GM21529 (cell line): ENCODE results near the gene ZNF230.

Experiments
- ATAC-seq: cut with Tn5 transposase; IDR thresholded peaks from one replicate; pipeline ENCODE4 v1.9.1; 2021; ENCODE audit not compliant: unreplicated experiment

The ZNF230 gene

DNA sequence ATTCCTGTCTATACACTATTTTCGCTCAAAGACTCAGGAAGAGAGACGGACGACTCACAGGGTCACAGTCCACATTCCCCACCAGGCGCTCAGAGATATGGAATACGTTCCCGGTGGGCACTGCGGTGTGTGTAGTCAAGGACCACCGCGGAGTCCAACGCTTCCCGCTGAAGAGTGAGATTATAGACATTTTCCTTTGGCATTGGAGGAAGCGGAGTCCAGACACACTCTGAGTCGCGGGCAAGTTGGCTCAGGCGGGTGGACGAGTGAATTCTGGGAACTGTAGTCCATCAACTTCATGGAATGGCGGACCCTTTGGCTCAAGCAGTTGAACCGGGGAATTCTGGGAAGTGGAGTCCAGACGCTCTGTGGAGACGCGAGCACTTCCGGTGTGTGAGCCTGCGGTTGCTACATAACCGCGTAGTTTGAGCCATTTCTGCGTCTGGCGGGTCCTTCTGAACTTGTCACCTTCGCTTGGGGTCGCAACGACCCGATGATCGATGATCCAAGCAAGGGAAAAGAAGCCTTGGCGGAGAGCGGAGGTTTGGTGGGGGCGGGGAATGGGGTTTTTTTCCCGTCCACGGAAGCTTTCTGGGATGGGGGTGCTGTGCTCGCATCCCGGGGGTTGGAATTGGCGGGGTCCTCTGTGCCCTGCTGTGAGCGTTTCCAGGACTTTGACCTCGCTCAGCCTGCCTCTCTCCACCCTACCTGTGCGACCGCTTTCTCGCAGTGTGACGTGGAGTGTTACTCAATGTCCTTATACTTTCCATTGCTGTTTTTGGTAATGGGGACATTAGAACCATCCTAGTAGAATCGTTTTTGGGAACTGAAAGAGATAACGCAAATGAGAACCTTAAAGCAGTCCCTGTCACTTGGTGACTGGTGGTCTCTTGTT is at the start of gene ZNF230:
Gene ZNF230 (plus strand): TSS at position 392 of the 895 bp plus-strand sequence. CDS start 4,122 bp downstream, outside the sequence.
- ATAC-seq, result peak; percentile 89

DNA sequence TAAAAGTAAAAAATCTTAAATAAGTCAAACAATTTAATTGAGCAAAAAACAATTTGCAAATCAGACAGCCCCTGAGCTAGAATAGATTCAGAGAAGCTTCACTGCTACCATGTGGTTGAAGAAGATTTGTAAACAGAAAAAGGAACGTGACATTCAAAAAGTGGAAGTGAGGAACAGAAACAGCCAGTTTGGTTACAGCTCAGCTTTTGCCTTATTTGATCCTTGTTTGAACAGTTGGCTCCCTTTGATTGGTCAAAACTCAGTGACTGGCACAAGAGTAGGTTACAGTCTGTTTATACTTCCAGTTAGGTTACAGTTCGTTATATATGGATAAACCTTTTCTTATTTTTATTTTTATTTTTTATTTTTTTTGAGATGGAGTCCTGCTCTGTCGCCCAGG is 45.9 kb upstream of the ZNF230 start:
- ATAC-seq, result no peak

DNA sequence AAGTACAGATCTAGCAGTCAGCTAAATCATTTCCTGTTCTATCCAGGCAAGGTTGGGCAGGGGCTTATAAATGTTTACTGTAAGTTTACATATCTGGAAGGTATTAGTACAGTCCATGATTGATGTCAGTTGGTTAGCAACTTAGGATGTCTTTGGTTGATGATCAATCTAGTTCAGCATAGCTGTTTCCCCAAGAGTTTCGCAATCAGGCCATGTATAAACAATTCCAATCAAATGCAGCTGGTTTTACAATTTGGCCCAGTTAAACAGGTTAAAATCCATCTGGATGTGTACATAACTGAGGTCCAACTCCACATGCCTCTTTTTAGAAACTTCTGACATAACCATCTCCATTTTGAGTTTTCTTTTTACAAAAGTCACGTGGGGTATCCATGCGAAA is 44.9 kb upstream of the ZNF230 start:
- ATAC-seq, result no peak

DNA sequence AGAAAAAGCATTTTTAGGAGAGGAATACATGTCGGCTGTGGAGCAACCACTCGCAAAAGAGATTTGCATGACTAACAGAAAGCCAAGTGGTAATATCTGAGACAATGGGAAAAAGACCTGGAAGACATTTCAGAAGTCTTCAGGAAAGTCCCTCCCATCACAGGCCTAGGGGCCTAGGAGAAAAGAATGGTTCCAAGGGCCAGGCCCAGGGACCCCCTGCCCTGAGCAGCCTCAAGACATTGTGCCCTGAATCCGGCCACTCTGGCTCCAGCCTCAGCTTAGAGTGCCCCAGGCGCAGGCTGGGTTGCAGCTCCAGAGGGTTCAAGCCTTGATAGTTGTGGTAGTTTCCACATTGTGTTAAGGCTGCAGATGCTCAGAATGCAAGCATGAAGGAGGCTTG is 42.3 kb upstream of the ZNF230 start:
- no peak for ATAC-seq

DNA sequence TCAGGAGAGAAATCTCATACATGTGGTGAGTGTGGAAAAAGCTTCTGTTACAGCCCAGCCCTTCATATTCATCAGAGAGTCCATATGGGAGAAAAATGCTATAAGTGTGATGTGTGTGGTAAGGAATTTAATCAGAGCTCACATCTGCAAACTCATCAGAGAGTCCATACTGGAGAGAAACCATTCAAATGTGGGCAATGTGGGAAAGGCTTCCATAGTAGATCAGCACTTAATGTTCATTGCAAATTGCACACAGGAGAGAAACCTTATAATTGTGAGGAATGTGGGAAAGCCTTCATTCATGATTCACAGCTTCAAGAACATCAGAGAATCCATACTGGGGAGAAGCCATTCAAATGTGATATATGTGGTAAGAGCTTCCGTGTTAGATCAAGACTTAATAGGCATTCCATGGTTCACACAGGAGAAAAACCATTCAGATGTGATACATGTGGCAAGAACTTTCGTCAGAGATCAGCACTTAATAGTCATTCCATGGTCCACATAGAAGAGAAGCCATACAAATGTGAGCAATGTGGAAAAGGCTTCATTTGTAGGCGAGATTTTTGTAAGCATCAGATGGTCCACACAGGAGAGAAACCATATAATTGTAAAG is 36.6 kb upstream of the ZNF230 start:
- ATAC-seq, result no peak

DNA sequence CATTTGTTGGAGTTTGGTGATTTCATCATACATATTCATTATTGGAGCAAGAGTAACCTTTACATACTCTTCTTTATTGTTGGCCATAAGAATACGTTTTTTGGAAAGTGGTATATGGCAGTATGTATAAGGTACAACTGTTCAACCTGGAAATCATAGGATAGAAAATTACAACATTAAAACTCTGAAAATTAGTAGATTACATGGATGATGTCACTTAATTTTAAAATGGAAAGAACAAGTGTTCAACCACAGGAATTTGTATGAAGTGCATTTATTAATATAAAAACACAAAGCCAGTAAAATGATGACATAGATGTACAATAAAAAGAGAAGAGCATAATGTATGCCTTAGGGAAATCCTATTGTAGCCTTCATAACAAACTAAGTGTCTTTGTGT is 26.0 kb upstream of the ZNF230 start:
- ATAC-seq, result no peak

DNA sequence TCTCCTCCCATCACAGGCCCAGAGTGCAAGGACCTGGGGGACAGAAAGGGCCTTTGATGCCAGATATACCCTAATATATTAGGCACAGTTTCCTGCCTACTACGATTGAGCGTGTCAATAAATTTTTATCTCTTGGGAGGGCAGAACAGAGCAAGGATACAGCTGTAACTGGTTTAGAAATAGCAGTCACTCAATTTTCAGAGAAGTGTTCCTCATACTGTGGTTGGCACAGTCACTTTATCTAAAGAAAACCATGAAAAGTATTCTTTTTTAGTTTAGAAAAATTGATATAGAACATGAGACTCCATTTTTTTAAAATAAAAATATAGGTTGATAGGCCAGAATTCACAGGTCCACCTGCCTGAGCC is 19.2 kb upstream of the ZNF230 start:
- no peak for ATAC-seq

DNA sequence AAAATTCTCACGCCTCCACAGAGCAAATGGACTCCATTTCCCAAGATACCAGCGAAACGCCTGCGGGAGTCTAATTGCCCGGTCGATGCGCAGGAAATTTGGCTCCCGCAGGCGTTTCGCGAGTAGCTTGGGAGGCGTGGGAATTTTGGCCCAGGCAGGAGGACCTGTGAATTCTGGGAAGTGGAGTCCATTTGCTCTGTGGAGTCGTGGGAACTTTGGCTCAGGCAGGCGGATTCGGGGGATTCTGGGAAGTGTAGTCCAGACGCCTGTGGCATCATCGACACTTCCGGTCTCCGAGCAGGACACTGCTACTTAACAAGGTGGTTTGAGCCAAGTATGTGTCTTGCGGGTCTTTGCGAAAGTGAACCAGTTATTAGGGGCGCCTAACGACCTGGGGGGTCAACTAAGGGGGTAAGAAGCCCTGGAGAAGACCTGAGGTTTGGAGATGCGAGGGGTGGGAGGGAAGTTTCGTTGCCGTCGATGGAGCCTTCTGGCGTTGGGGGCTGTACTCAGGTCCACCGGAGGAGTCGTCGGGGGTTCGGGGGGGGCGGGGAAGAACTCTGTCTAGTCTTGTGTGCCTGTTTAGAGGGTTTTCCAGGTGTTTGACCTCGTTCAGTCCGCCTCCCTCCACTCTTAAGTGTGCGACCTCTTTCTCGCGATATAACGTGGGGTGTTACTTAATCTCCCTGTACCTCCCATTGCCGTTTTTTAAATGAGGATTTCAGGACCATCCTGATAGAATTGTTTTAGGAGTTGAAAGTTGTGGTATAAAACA is 18.7 kb upstream of the ZNF230 start, which contains the start of gene ZNF155:
Gene ZNF155 (plus strand): TSS at position 277 of the 775 bp plus-strand sequence. CDS start 4,356 bp downstream, outside the sequence.
- ATAC-seq, result peak; percentile 74

DNA sequence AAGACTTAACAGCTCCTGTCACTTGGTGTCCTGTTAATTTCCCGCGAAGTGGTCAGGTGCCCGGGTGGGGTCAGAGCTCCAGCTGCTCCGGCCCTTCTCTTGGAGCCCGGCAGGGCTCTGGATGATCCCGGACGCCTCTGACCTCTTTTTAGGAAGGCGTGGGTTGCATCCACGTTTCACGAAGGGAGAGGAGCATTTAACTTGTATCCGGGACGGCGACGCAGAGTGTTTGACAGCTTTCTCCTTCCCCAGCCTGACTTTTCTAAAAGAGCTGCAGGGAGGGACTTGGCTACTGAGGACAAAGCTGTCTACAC is 18.1 kb upstream of the ZNF230 start:
- ATAC-seq, result peak; percentile 24

DNA sequence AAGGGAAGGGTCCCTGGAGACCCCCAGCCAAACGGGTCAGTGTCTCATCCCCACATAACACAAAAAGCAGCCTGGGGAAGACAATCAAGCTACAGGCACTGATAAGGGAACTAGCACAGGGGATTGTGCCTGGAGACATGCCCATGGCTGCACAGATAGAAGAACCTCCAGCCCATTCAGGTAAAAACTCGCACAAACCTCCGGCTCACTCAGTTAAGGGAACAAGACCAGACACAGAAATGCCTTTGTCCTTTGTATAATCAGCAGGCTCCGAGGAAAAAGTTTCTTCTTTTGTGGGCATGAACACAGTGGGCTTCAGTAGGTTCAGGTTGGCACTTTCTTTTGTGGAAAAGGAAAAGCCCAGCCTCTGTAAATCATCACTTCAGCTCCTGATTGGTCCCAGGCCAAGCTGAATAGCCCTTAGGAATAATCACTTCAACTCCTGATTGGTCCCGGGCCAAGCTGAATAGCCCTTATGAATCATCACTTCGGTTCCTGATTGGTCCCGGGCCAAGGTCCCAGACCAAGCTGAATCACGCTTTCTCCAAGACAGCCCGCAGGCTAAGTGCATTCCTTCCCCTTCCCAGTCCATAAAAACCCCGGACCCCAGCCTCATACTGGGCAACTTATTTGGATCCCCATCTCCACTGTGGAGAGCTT is 5.0 kb upstream of the ZNF230 start:
- ATAC-seq, result no peak

DNA sequence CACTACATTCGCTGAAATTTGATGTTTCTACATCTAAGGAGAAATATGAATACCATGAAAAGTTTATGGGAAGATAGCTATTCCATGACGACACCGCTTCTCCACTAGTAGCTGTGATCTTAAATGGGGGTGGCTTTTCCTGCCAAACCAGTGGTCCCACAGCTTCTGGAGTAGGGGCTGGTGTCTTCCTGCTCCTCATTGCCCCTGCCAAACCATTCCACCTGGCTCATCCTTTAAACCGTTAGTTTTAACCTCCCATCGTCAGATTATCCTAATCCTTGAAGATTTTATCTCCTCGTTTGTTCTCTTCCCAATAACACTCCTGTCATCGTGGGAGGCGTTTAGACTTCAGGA is 568 bp upstream of the ZNF230 start:
- ATAC-seq, result no peak

DNA sequence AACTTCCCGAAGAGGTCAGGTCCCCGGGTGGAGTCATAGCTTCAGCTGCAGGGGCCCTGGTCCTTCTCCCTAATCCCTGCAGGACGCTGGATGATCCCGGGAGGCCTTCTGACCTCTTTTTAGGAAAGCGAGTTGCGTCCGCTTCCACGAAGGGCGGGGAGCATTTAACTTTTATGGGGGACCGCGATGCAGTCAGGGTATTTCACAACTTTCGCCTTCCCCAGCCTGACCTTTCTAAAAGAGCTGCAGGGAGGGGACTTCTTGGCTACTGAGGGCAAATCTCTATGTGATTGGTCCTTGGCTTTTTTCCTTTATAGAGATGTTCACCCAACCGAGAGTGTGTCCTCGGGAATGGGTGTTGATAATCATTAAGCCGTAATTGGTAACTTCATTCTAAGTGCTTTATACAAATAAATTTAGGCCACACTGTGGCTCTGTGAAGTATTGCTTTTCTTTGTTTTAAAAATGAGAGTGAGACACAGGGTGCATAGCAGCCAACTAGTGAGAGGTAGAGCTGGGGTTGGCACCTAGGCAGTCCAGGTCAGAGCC is 778 bp downstream of the ZNF230 start:
- no peak for ATAC-seq

DNA sequence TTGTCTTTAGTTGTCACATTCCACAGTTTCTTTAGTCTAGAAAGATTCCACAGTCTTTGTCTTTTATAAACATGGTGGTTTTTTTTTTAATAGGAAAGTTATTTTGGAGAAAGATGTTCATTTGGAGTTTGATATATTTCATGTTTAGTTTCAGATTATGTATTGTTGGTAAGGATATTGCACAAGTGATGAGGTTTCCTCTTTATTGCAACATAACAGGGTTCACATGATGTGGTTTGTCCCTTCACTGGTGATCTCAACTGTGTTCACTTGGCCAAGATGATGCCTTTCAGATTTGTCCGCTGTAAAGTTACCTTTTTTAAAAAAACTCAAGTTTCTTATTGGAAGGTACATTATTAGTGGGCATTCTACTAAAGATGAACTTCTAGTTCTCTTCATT is 3.2 kb downstream of the ZNF230 start:
- ATAC-seq, result no peak

DNA sequence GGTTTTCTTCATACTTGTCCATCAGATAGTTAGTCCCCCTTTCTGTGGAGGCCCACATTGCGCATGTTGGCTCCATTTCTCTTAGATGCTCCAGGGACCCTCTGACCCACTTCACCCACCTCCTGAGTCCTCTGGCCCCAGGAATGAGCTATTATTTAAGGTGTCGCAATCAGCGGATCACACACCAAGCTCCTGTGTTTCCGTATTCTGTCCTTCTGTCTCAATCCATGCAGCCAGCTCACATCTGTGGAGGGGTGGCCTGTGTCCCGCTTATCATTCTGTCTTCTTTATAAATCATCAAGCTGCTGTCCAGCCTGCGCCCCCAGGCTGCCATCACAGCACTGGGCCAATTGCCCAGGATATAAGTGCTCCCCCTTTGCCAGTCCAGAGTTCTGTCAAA is 4.7 kb downstream of the ZNF230 start:
- no peak for ATAC-seq

DNA sequence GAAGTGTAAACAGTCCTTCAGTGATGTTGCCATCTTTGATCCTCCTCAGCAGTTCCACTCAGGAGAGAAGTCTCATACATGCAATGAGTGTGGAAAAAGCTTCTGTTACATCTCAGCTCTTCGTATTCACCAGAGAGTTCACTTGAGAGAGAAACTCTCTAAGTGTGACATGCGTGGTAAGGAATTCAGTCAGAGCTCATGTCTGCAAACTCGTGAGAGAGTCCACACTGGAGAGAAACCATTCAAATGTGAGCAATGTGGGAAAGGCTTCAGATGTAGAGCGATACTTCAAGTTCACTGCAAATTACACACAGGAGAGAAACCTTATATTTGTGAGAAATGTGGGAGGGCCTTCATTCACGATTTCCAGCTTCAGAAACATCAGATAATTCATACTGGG is 7.7 kb downstream of the ZNF230 start:
- ATAC-seq, result no peak

DNA sequence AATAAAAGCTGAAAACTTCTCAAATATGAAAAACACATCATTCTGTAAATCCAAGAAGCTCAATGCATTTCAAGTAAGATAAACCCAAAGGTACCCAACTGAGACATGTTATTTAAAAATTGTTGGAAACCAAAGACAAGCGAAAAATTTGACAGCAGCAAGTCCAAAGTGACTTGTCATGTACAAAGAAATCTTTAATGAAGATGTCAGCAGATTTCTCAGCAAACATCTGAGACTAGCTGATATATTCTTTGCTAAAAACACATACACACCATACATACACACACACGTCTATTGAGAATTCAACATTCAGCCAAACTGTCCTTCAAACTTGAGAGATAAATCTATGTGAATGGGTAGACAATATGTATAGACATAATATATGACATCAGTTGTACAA is 16.7 kb downstream of the ZNF230 start:
- no peak for ATAC-seq

DNA sequence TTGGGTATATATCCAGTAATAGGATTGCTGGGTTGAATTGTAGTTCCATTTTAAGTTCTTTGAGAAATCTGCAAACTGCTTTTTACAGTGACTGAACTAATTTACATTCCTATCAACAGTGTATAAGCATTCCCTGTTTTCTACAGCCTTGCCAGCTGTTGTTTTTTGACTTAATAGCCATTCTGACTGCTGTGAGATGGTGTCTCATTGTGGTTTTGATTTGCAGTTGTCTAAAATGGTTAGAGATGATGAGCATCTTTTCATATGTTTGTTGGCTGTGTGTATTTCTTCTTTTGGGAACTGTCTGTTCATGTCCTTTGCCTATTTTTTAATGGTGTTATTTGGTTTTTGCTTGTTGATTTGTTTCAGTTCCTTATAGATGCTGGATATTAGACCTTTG is 18.5 kb downstream of the ZNF230 start:
- no peak for ATAC-seq

DNA sequence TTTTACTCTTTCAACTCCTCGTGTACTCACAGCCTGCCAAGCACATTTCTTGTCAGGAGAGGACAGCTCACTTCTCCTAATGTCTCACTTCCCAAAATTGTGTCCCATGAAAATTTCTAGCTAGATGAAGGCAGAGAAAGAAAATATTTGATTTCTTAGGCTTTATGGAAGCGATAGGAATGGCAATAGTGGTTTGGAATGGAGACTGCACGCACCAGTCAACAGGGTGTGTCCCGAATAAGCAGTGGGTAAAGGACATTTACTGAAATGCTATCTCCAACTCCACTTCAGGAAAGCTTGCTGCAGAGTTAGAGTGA is 22.1 kb downstream of the ZNF230 start:
- no peak for ATAC-seq

DNA sequence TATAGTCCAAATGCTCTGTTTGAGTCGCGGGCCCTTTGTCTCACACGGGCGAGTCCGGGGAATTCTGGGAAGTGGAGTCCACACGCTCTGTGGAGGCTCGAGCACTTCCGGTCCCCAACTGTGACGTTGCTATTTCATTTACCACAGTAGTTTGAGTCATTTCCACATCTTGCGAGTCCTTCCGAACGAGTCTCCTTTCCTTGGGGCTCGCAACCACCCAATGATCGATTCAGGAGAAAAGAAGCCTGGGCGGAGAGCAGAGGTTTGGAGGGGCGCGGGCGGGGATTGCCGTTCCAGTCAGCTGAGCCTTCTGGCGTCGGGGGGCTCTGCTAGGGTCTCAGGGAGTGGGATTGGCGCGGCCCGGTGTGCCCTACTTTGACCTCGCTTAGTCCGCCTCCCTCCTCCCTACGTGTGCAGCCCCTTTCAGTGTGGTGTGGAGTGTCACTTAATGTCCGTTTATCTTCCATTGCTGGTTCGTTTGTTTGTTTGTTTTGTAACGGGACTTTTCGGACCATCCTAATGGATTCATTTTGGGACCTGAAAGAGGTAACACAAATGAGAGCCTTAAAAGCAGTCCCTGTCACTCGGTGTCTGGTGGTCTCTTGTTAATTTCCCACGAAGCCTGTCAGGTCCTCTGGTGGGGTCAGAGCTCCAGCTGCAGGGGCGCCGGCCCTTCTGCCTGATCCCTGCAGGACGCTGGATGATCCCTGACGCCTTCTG is 22.6 kb downstream of the ZNF230 start, which contains the start of gene ZNF222:
Gene ZNF222 (plus strand): TSS at position 163 of the 720 bp plus-strand sequence. CDS start 58 bp downstream, at position 221.
- ATAC-seq, result peak; percentile 92

DNA sequence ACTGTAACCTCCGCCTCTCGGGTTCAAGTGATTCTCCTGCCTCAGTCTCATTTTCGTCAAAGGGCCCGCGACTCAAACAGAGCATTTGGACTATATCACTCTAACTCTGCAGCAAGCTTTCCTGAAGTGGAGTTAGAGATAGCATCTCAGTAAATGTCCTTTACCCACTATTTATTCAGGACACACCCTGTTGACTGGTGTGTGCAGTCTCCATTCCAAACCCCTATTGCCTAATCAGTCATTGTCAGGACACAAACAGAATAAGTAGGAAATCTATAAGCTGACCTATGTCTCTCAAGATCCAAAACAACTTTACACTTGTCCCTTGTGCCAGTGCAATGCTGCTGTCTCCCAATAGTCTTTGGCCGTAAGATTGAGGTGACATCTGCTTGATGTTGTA is 23.9 kb downstream of the ZNF230 start:
- no peak for ATAC-seq
